HG02970 (cell line): ENCODE data around the gene STRN3.

ENCODE experiments used
- ATAC-seq: cut with Tn5 transposase; IDR thresholded peaks from one replicate; pipeline ENCODE4 v1.9.1; 2021; ENCODE audit warnings: mild to moderate bottlenecking, moderate library complexity, moderate number of reproducible peaks; ENCODE audit not compliant: unreplicated experiment, low FRiP score

The STRN3 gene

GRCh38 chr14:30876692-30877091, 149.5 kb downstream of the STRN3 start:
- ATAC-seq, result no peak

GRCh38 chr14:30875788-30876053, 150.5 kb downstream of the STRN3 start:
- no peak for ATAC-seq

DNA sequence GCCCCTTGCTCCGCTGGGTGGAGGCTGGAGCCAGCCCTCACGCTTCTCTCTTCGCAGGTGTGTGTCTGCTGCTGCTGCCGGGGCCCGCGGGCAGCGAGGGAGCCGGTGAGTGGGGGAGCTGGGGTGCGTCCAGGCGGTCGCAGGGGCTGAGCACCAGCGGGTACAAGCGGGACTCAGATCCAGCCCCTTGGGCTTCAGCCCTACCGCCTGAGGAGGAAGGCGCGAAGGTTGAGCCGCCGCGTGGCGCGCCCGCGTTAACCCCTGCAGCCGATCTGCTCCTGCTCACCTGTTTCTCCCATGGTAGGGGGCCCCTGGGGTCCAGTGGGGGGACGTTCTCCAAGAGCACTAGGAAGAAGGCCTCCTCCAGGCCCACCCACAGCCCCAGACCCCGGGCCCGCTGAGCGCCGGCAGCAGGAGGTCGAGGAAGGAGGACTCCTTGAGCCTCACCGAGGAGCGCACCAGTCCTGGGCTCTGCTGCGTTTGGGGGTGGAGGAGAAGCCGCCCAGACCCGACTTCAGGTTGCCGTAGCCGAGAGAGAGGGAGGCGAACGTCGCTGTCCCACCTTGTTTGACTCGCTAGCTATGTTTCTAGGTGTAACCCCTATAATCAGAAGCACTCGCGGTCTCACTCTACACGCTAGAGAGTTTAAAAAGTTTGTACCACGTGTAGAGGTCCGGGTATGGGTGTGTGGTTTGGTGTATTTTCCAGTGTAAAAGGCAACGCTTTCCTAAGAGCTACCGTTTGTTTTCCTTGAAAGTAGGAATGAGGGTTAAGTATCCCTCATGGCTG, 151.0 kb downstream of the STRN3 start:
- peak; percentile 27 for ATAC-seq

DNA sequence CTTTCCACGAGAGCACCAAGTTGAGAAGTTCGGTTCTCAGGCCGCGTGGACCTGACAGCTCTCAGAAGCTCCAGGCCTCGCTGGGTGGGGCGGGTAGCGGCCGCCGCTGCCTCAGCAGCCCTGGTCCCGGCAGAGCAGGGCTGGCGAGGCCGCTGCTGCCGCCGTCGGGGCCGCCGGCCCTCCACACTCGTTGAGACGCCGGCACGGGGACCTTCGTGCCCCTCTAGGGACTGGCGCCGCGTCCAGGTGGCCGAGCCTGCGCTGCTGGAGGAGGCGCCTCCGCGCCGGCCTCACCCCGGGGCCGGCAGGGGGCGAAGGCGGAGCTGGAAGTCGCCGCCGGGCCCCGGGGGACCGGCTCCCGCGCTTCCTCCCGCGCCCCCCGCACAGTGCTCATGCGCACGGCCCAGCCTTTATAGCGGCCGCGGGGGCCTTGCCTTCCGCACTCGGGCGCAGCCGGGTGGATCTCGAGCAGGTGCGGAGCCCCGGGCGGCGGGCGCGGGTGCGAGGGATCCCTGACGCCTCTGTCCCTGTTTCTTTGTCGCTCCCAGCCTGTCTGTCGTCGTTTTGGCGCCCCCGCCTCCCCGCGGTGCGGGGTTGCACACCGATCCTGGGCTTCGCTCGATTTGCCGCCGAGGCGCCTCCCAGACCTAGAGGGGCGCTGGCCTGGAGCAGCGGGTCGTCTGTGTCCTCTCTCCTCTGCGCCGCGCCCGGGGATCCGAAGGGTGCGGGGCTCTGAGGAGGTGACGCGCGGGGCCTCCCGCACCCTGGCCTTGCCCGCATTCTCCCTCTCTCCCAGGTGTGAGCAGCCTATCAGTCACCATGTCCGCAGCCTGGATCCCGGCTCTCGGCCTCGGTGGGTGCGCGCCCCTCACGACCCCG, 151.8 kb downstream of the STRN3 start, which contains the start of gene COCH:
Gene COCH, plus strand, starts transcription at position 440 of the 879 bp plus-strand sequence. Its CDS starts 380 bp downstream, at position 820.
- ATAC-seq, result peak; percentile 61

- ATAC-seq, result no peak
Measured at GRCh38 chr14:30873308-30874119, 152.7 kb downstream of the STRN3 start.

- no peak for ATAC-seq
Measured at GRCh38 chr14:30872602-30873001, 153.6 kb downstream of the STRN3 start.

- no peak for ATAC-seq
Measured at GRCh38 chr14:30869551-30870155, 156.5 kb downstream of the STRN3 start.

GRCh38 chr14:30868736-30869135, 157.4 kb downstream of the STRN3 start:
- no peak for ATAC-seq

- no peak for ATAC-seq
Measured at GRCh38 chr14:30864934-30865333, 161.2 kb downstream of the STRN3 start.

DNA sequence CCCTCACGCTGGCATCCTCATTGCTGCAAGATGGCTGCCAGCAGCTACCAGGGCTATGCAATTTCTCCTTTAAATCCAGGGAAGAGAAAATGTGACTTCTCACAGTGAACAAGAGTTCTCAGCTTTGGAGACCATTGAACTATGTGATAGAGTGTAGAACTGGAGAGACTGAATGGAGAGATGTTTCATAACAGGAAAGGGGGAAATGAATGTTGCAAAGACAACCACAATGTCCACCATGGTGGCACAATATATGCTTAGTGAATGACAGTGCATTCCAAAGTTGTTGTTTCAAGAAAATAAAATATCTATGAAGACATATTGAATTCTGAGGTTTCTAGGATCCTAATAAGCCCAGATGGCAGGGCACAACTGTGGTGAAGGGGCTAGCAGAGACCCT, 165.0 kb downstream of the STRN3 start:
- ATAC-seq, result no peak

DNA sequence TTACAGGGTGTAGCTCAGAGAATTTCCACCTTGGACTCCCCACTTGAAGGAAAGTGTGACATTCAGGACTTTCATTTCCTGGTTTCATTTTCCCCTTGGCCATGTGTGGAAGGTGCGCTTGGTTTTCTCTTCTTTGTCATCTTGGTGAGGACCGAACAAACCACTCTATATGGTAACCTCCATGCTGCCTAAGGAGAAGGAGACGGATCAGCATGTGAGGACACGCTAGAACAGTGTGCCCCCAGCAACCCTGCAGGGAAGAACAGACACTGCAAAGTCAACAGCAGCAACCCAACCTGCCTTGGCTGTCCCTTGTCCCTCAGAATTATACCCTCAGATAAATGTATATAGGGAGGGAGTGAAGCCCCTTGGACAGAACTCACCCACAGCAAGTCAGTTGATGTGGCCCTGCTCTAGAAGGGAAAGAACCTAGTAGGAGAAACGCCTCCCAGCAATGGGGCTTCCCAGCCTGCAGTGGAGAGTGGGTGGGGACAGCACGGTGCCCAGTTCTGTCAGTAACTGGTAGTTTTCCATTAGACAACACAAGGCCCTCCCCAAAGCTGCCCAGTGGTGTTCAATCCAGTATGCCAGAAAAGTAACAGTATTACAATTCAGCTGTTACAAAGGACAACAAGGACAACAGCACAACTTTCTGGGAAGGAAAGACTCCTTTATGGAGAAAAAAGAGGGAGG, 170.7 kb downstream of the STRN3 start:
- ATAC-seq, result no peak

- ATAC-seq, result no peak
Measured at GRCh38 chr14:30854492-30854891, 171.7 kb downstream of the STRN3 start.

- ATAC-seq, result no peak
Measured at GRCh38 chr14:30853946-30854345, 172.2 kb downstream of the STRN3 start.

DNA sequence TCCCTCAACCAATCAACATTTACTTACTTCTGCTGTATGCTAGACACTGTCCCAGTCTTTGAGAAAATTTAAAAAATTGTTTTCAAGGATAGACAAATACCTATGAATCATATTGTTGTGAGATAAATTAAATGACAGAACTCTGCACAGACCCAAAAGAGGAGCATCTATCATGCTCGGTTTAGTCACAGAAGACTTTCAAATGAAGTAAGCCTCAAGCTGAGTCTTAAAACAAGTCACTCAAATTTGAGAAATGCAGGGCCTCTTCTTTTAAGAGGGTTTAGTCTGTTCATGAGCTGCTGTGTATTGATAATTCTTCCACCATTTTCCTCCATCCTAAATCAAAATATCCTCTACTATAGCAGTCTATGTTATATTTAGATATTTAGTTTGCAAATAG, 176.2 kb downstream of the STRN3 start:
- ATAC-seq, result no peak

DNA sequence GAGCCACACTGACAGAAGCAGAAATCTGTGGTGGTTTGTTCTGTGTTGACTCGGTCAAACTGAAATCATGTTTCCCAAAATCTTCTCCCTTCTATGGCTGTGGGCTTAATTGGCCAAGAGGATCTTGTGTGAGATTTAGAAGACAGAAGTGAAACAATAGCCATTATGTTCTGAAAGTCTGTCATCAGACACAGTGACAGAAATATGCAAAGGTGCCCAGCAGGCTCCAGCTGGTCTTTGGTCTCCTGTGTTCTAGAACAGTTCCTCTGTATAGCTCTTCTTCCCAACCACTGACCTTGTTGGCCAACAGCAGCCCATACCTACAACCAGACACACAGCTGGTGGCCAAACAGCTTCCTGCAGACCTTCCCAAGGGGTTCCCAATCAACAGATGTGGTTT, 176.8 kb downstream of the STRN3 start:
- ATAC-seq, result peak; percentile 70

DNA sequence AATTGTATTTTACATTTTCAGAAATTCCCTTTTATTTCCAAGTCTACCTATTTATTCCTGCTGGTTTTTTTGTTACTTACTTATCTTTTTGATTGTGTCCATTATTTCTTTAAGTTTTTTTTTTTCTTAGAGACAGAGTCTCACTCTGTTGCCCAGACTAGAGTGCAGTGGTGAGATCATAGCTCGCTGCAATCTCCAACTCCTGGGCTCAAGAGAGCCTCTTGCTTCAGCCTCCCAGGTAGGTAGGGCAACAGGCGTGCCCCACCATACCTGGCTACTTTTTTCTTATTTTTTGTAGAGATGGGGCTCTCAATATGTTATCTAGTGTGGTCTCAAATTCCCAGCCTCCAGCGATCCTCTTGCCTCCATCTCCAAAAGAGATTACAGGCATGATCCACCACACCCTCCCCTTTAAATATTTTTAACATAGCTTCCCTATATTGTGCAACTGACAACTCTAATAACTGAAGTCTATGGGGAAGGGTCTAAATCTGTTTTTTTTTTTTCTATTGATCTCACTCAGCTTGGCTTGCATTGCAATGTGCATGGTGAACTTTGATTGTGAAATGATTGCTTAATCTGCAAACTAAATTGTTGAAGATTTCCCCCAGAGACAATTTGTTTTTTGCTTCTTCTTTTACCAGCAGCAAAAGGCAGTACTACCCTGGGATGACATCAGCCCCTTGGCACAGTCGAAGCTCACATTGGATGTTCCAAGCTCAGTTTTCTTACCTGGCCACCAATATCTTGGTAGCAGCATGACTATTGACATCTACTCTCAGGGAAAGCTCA, 177.5 kb downstream of the STRN3 start:
- peak; percentile 31 for ATAC-seq
